Femur (tissue), 1 donor: ENCODE results near the gene OSBPL2.

Experiments used
- DNase-seq: peaks from one replicate; pipeline ENCODE4 v3.0.0-alpha.2; 2017

Gene OSBPL2

DNA sequence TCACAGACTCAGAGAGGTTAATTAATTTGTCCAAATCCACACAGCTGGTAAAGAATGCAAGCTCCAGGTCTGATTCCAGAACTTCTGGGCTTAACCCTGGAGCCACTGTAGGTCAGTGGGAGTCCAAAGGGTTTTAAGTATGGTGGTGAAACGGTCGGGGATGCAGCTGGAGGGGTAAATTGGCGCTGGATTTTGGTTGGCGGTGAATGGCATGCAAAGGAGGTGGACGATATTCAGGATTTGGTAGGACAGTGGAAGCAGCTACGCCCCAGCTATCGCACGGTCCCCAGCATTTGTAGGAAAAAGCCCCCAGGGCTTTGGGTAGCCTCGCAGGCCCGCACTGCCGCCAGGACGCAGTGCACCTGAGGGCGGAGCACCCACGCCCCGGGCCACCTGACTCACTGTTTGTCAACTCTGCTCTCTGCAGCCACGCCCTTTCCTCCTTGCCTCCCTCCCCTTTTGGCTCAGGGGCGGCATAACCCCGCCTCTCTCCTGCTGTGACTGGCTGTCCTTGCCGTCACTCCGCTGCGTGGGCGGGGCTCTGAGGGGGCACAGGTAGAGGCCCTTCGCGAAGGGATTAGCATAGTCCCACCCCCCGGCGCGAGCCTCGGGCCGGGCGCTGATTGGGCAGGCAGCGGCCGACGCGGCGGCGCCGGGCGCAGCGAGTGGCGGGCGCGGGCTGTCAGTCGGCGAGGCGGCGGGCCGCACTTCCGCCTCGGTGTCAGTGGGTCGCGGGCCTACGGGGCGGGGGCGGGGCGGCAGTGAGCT lies at the start of gene OSBPL2:
Gene OSBPL2 (plus strand): TSS at position 721 of the 768 bp plus-strand sequence. CDS start 17,664 bp downstream, outside the sequence.
- DNase-seq, result peak; percentile 100

DNA sequence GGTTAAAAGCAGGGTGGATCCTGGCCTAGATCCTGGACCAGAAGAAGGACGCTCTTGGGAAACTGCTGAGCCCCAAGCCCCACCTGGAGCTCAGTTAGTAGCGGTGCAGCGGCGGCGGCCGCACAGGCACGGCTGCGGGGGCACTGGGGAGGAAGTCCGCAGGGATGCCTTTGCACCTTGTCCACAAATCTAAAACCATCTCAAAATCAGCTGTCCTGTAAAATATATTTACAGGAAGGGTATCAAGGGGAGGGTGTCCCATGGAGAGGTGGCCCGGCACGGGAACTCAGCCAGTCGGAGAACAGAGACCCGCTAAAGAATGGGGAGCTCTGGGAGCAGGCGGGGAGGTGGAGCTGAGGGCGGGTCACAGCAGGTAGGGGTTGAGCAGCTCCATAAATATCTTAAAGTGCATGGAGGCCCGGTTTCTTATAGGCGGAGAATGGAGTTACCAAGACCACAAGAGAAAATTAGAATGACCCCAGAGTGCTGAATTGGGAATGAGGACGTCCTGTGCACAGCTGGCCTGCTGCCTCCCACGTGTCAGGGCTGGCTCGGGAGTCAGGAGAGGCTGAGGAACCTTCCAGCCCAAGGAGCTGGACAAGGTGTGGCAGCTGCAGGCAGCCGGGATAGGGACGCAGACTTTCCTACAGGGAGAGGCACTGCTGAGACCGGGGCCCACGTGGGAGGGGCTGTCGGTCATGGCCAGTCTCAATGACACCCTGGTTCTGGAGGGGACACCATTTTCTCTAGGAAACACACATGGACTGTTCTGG lies 47.5 kb upstream of the OSBPL2 start:
- DNase-seq, result no peak

DNA sequence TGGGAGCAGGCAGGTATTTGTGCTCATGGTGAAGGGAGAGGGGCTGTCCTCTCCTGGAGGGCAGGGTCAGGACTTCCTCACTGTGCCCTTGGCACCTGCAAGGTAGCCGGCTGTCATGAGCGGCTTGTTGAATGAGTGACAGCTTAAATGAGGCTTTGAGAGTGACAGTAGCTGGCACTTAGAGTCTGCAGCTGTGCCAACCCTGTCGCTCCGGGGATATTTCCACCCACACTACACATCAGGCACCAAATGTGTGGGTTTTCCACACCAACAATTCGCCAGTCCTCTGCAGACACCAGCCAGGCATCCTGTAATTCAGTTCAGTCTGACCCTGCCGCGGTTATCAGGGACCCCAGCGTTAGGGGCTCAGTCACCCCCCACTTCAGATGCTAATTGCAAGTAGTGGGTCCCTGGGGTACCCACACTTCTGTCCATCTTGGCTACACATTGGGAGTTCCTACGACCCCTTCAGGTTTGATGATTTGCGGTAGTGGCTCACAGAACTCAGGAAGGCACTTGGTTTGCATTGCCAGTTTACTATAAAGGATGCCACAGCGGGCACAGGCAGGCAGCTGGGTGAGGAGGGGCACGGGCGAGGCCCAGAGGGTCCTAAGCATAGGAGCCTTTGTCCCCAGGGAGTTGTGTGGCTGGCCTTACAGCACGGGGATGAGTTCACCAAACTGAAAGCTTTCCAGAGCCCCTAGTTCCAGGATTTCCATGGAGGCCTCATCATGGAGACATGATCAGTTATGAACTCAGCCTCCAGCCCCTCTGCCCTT lies 46.4 kb upstream of the OSBPL2 start:
- no peak for DNase-seq

DNA sequence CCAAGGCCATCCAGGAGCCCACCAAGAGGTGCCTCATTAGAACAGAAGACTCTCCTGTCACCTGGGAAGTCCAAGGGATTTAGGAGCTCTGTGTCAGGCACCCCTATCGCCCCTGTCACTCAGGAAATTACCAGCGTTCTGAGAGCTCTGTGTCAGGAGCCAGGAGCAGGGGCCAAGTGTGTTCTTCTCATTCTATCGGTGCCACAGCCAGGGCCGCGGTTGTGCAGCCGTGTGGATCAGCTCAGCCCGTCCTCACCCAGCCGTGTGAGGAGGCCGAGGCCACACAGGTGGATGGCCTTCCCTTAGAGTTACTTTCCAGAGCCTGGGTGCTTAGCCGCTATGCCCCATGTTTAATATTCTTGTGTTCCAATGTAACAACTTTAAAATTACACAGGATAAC lies 45.7 kb upstream of the OSBPL2 start:
- DNase-seq, result no peak

DNA sequence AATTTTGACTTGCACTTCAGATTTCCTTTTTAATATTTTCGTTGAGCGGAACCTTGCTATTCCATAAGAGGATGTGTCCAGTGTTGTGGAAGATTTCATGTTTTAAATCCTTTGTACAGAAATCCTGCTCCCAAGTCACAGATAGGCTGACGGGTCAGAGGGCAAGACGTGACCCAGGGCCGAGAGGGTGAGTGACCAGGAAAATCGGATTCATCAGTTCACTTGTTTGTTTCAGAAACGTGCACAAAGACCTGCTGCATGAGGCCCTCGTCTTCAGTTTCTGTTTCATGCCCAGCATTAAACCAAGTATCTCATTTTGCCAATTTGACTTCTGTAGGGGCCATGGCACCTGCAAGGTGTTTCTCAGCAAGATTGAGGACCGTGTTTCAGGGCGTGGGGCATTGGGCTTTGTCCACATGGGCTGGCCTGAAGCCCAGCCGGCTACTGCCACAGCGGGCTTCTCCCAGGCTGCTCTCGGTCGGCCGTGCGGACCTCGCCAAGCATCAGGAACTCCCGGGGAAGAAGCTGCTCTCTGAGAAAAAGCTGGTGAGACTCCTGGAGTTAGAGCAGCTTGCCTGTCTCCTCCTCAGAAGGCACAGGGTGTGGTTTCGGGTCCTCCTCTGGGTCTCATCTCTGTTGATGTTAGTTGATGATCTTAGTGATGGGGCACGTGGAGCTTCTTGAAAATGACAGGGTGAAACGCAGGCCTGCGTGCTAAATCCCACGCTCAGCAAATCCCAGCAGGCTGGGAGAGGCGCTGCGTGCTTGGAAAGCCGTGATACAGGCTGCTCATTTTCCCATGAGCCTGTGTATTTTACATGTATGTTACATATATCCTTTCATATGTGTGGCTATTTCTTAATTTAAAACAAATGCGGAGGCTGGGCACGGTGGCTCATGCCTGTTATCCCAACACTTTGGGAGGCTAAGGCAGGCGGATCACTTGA lies 45.0 kb upstream of the OSBPL2 start:
- no peak for DNase-seq

DNA sequence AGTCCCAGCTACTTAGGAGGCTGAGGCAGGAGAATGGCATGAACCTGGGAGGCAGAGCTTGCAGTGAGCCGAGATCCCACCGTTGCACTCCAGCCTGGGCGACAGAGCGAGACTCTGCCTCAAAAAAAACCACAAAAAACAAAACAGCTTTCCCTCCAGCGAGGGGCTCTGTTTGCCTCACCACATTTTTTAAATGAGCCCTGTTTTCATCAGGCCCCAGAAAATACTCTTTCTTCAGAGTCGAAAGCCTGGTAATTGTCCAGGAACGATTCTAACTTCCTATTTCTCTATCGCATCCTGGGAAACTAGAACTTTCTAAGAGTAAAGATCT lies 43.3 kb upstream of the OSBPL2 start:
- no peak for DNase-seq

DNA sequence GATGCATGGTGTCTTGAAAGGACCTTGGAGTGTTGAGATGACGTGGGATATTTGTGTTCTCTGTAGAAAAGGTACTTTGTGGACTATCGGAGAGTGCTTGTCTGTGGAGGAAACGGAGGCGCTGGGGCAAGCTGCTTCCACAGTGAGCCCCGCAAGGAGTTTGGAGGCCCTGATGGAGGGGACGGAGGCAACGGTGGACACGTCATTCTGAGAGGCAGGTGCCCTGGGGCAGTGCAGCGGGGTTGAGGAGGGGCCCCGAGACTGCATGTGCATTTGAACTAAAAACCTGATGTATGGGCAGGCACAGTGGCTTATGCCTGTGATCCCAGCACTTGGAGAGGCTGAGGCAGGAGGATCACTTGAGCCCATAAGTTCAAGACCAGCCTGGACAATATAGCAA lies 42.6 kb upstream of the OSBPL2 start:
- no peak for DNase-seq

DNA sequence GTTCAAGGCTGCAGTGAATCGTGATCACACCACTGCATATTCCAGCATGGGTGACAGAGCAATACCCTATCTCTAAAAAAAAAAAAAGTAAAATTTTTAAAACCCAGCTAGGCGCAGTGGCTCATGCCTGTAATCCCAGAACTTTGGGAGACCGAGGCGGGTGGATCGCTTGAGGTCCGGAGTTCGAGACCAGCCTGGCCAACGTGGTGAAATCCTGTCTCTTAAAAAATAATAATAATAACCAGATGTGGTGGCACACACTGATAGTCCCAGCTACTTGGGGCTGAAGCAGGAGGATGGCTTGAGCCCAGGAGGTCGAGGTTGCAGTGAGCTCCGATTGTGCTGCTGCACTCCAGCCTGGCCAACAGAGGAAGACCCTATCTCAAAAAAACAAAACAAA lies 42.0 kb upstream of the OSBPL2 start:
- DNase-seq, result no peak

DNA sequence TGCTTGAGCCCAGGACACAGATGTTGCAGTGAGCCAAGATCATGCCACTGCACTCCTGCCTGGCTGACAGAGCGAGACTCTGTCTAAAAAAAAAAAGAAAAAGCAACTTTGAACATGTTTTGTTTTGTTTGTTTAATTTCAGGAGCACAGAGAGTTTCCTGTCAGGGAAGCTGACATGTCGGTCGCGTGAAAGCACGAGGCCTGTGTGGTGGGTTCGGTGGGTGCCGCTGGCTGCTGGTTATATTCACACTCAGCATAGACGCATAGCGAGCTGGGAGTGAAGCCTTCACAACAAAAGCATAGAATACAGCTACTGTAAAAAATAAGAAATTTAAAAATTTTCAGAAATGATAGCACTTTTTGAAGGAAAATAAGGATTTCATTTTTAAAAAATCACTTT lies 41.0 kb upstream of the OSBPL2 start:
- DNase-seq, result no peak

DNA sequence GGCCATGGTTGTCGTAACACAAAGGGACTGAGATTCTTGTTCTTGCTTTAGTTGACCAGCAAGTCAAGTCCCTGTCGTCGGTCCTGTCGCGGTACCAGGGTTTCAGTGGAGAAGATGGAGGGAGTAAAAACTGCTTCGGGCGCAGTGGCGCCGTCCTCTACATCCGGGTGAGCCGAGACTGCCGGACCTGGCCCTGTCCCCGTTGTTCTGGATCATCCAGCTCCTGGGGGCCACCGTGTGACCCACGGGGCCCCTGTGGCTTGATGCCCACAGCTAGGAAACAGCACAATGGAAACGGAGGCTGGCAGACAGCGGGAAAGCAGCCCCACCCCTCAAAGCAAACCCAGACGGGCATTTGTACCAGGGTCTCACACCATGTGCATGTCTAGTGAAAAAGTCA lies 40.5 kb upstream of the OSBPL2 start:
- no peak for DNase-seq

DNA sequence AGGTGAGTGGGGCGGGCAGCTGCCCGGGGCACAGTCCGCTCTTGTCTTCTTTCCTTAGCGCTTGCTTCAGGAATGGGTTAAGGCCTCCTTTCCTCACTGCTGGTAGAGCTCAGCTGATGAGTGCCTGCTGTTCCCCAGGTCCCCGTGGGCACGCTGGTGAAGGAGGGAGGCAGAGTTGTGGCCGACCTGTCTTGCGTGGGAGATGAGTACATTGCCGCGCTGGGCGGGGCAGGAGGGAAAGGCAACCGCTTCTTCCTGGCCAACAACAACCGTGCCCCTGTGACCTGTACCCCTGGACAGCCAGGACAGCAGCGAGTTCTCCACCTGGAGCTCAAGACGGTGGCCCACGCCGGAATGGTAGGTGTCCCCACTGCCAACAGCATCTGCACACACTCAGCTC lies 39.8 kb upstream of the OSBPL2 start:
- no peak for DNase-seq

DNA sequence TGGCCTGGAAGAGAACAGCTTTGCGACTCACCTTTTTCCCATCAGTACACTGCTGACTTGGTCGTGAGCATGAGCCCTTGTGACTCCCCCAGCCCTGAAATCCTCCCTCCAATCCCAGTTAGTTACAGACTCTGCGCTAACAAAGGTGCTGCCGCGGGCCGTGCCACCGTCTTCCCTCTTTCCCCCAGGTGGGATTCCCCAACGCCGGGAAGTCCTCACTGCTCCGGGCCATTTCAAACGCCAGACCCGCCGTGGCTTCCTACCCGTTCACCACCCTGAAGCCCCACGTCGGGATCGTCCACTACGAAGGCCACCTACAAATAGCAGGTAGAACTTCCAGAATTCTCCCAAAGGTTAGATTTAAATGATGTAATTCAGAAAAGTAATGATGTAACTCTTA lies 39.4 kb upstream of the OSBPL2 start:
- DNase-seq, result no peak

DNA sequence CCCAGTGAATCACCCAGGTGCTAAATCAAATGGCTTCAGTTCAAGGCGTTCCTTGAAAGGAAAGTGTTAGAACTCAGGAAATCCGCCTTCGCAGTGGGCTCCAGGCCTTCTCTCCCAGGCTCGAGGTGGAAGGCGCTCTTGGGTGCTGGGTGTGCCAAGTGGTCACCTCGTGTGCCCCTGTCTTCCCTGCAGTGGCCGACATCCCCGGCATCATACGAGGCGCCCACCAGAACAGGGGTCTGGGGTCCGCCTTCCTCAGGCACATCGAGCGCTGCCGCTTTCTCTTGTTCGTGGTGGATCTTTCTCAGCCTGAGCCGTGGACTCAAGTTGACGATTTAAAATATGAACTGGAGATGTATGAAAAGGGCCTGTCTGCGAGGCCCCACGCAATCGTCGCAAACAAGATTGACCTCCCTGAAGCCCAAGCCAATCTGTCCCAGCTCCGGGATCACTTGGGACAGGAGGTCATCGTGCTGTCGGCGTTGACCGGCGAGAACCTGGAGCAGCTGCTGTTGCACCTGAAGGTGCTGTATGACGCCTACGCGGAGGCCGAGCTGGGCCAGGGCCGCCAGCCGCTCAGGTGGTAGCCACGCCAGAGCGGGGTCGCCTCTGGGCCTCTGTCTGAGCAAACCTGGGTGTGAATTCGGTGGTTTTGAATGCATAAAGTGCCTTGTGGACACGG lies 37.7 kb upstream of the OSBPL2 start:
- DNase-seq, result no peak

DNA sequence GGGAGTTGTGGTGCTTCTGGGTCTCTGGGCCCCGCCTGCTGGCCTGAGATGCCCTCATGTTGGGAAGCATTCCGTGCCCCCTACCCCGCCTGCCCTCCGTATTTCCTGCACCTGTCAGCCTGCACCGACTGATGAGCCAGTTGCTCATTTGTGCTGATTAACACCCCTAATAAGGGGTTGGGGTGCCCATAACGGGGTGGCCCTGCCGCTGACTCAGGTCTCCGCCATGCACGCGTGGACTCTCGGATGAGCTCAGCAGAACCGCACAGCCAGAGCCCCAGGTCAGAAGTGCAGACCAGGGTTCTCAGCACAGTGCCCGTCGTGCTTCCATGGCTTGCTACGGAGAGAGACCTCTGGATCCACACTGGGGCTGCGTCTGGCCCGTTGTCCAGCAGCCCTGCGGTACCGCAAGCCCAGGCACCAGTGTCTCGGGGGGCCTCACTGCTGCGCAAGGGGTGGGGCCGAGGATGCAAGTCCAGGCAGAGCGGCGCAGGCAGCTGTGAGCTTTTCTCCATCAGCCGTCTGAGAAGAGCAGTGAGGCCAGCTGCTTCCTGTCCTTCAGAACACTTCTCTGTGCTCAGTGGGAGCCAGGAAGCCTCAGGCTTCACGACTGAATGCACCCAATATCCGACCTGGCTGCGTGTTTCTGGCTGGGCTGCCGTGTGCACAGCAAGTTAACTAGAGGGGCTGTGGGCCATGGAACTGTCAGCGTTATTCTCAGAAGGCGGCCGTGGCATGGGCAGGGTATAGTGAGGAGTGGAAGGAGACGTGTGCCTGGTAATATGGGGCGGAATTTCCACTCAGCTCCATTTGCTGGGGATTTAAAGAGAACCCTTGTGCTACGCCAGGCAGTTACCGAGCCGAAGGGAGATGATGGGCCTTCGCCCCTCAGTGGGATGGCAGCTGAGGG lies 36.9 kb upstream of the OSBPL2 start:
- DNase-seq, result peak; percentile 45

DNA sequence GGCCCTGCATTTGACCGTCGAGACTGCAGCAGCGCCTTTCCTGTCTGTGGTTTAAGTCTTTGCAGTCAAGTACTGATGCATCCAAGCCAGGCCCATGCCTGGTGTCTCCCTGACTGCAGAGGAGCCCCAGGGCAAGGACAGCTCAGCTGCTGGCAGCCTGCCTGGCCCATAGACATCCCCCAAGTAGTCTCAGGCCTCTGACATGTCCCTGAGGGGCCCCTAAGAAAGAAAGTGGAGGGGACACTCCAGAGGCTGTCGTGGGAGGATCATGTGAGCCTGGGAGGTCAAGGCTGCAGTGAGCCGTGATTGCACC lies 36.3 kb upstream of the OSBPL2 start:
- no peak for DNase-seq

DNA sequence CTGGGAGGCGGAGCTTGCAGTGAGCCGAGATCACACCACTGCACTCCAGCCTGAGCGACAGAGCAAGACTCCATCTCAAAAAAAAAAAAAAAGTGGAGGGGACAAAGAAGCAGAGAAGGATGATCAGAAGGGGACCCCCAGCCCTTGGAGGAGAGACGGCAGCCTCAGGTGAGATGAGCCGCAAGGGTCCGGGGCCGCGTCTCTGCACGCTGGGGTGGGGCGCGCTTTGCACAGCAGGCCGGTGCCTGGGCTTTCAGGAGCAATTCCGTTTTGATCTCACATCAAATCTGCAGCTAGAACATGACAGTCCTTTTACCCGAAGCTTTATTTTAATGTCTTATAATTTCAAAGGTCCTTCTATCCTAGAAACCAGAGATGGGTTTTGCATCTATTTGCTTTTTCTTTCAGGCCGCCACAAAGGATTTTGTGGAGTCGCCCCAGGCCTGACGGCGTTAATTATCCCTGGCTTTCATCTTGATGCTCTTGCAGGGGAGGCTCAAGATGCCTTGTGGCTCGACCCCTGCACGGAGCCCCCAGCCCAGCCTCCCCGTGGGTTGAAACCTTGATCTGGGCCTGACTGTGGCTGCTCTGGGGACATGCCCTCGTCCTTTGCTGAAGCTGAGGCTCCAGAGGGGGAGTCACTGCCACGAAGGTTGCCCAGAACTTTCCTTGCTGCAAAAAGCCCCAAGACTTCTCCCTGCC lies 35.5 kb upstream of the OSBPL2 start:
- no peak for DNase-seq

DNA sequence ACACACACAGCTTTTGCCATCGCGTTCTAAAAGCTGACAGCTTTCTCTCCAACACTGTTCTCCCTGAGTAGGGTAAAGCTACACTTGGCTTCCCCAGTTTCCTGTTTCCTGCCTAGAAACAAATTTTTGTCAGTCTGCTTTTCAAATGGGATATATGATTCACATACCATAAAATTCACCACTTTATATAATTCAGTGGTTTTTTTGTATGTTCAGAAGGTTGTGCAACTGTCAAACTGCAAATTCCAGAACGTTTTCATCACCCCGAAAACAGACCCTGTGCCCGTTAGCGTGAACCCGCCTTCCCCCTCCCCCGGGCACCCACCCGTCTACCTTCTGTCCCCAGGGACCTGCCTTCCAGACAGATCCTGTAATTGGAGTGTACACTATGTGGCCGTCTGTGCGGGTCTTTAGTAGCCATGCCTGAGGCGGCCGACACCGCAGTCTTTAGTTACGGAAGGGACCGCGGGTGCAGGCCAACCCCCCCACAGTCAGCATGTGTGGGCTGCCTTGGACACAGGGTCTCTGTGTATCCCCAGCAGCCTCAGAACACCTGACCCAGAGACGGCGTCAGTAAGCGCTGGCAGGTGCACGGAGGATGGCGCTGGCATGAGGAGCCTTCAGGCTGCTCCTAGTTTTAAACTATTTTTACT lies 34.8 kb upstream of the OSBPL2 start:
- DNase-seq, result no peak

DNA sequence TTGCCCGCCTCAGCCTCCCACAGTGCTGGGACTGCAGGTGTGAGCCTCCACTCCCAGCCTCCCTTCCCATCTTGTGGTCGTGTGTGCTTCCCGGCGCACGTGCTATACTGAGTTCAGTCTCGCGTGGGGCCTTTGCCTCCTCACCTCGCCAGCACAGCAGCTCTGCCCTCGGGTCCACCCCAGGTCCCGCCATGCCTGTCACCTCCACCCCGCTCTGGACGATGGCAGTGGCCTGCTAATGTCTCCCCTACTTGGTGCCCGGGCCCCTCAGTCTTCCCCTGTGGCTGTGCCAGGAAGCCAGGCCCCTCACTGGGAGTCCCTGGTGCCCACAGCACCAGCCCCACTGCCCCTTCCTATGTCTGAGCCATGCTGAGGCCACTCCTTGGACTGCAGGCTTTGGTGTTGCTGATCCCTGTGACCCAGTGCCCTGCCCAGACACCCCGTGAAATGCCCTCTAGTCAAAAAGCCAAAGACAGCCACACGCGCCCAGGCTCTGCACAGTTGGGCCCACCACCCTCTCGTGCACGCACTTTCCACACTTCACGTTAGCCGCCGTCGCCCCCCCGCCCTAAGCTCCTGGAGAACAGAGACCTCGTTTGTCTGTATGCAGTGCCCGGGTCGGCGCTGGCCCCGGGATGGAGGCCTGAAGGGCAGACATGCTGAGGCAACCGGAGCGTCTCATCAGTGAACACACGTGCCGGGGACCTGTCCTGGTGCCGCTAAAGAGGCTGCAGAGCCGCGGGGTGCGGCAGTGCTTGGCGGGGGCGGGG lies 32.5 kb upstream of the OSBPL2 start:
- DNase-seq, result no peak

DNA sequence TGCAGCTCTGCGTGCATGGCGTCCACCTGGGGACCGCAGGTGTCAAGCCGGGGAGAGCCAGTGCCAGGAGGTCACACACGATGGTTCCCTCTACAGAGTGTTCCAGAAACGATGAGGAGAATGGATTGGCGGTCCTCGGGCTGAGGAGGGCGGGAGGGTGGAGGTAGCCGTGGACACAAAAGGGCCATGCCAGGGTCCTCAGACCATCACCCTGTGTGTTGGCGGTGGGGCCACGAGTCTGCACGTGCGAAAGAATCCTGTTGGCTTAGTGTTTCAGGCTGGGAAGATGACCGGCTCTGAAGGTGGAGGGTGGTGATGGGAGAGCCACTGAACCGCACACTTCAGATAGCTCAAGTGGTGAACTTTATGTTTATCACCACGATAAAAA lies 31.9 kb upstream of the OSBPL2 start:
- no peak for DNase-seq
